Neural progenitor cell (in vitro differentiated cells): ENCODE measurements around the gene DHCR24.

Source experiments
- CTCF ChIP-seq: fragments of 200-600 bp; sonication (generic); IDR thresholded peaks from 2 replicates; pipeline ENCODE4 v1.5.1; 2017; ENCODE audit warnings: antibody characterized with exemption, mild to moderate bottlenecking
- EZH2 ChIP-seq: fragments of 200-600 bp; sonication (generic); IDR thresholded peaks from 2 replicates; pipeline ENCODE4 v1.6.1; 2017; ENCODE audit warnings: antibody characterized with exemption, mild to moderate bottlenecking, moderate library complexity

GRCh38 chr1:54819733-54820132, 67.3 kb downstream of the DHCR24 start:
- TF ChIP-seq EZH2 (no peak), CTCF (no peak)
